ENCODE results near the gene CERK. TPM values are rescaled to one million over a fixed set of nuclear protein-coding genes. Genes with fewer than 3 reads are reported as not detected.

Gene CERK
- total RNA-seq, 1 donor from 2014 or later, result 26.1 TPM

- peaks cover 4% of the 10 kb centered on the region for H3K36me3 ChIP-seq
- no peaks in the 10 kb centered on the region for H3K27me3 ChIP-seq (ENCODE audit: low read depth)
- H3K9me3 ChIP-seq, result no peaks in the 10 kb centered on the region
- DNase-seq (no peak), ATAC-seq (no peak)
- H3K4me1 ChIP-seq, result peaks cover 11% of the 10 kb centered on the region
- H3K4me3 ChIP-seq, result no peak overlapping the region
- no peak for TF ChIP-seq CTCF (IDR thresholded peaks at IDR 0.05)
- intact Hi-C loops (cut with DNase I), result no loop called here
- no peak overlapping the region for H3K27ac ChIP-seq
These were observed 83.0 kb downstream of the CERK start for GRCh38 chr22:46654927-46655595.

GRCh38 chr22:46654426-46654825 is 83.6 kb downstream of the CERK start:
- intact Hi-C loops (cut with DNase I), result no loop called here
- no peak for TF ChIP-seq CTCF (IDR thresholded peaks at IDR 0.05)
- DNase-seq, result no peak

GRCh38 chr22:46653596-46653995 is 84.5 kb downstream of the CERK start:
- Histone ChIP-seq H3K36me3 (no peaks in the 10 kb centered on the region), H3K27me3 (ENCODE audit: low read depth) (no peaks in the 10 kb centered on the region), H3K4me3 (no peak overlapping the region), H3K9me3 (no peaks in the 10 kb centered on the region), H3K4me1 (peaks cover 23% of the 10 kb centered on the region), H3K27ac (no peak overlapping the region)
- intact Hi-C loops (cut with DNase I), result no loop called here
- DNase-seq, result no peak
- TF ChIP-seq CTCF (IDR thresholded peaks at IDR 0.05), result no peak
- no peak for ATAC-seq

More at GRCh38 chr22:46654426-46654825, 83.6 kb downstream of the CERK start:
- H3K27me3 ChIP-seq (ENCODE audit: low read depth), result no peaks in the 10 kb centered on the region
- peaks cover 3% of the 10 kb centered on the region for H3K36me3 ChIP-seq
- ATAC-seq, result no peak
- H3K4me3 ChIP-seq, result no peak overlapping the region
- no peaks in the 10 kb centered on the region for H3K9me3 ChIP-seq
- H3K27ac ChIP-seq, result no peak overlapping the region
- peaks cover 17% of the 10 kb centered on the region for H3K4me1 ChIP-seq

- H3K27ac ChIP-seq, result peak overlapping the region; percentile 31
- DNase-seq, result no peak
- no peaks in the 10 kb centered on the region for H3K36me3 ChIP-seq
- intact Hi-C loops (cut with DNase I), result no loop called here
- no peaks in the 10 kb centered on the region for H3K9me3 ChIP-seq
- ATAC-seq, result no peak
- no peaks in the 10 kb centered on the region for H3K27me3 ChIP-seq (ENCODE audit: low read depth)
- H3K4me3 ChIP-seq, result no peak overlapping the region
- no peak for TF ChIP-seq CTCF (IDR thresholded peaks at IDR 0.05)
- peaks cover 23% of the 10 kb centered on the region for H3K4me1 ChIP-seq
These were observed 85.2 kb downstream of the CERK start for GRCh38 chr22:46652847-46653331.

DNA sequence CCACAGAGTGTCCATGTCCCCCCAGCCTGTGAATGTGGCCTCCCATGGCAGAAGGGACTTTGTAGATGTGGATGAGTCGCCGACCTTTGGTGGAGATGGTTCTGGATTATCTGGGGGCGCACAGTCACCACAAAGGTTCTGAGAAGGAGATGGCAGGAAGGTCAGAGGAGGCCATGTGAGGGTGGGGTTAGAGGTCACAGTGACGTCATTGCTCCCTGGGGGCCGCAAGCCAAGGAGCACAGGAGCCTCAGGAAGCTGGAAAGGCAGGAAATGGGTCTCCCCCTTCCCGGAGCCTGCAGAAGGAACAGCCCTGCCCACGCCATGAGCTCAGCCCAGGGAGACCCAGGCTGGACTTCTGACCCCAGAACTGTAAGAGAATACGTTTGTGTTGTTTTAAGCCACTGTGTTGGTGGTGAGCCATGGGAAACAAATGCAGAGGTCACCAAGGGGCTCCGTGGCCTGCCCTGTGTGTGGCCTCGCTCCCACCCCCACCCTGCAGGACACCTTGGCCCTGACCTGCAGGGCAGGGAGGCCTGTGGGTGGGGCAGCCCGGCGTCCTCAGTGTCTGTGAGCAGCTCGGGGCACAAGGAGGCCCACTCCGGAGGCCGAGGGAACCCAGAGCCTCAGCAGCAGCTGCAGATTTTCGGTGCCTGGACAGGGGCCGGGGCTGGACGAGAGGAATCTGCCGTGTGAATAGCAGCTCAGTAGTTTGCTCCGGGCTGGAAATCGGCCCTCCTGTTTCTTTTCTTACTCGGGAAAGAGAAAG is 85.8 kb downstream of the CERK start:
- intact Hi-C loops (cut with DNase I), result no loop called here
- TF ChIP-seq CTCF (IDR thresholded peaks at IDR 0.05), result no peak
- DNase-seq (no peak), ATAC-seq (no peak)
- Histone ChIP-seq H3K4me3 (no peak overlapping the region), H3K27me3 (ENCODE audit: low read depth) (no peaks in the 10 kb centered on the region), H3K9me3 (no peaks in the 10 kb centered on the region), H3K27ac (peak overlapping the region; percentile 31), H3K36me3 (no peaks in the 10 kb centered on the region), H3K4me1 (peaks cover 23% of the 10 kb centered on the region)
